Esophagus muscularis mucosa (tissue), 3 donors: ENCODE measurements around the gene DBNDD2.

ENCODE experiments used
- EP300 ChIP-seq: sonication (generic); formaldehyde crosslinking; IDR thresholded peaks from one replicate; pipeline ENCODE4 v1.6.1; 2017; ENCODE audit warnings: antibody characterized with exemption
- TF ChIP-seq, protein P1 (sequence below), 3 experiments: fragments of 200-600 bp in 2 of 3; fragments of 450-650 bp in 1 of 3; sonication (generic) in 2 of 3; IDR thresholded peaks; one replicate each; pipeline ENCODE4 v1.5.1; 2017 to 2019; ENCODE audit warnings: antibody characterized with exemption in 3 of 3, mild to moderate bottlenecking in 2 of 3, moderate library complexity in 1 of 3

GRCh38 chr20:45368221-45368980 is 39.7 kb upstream of the DBNDD2 start:
- TF ChIP-seq, protein P1, sequence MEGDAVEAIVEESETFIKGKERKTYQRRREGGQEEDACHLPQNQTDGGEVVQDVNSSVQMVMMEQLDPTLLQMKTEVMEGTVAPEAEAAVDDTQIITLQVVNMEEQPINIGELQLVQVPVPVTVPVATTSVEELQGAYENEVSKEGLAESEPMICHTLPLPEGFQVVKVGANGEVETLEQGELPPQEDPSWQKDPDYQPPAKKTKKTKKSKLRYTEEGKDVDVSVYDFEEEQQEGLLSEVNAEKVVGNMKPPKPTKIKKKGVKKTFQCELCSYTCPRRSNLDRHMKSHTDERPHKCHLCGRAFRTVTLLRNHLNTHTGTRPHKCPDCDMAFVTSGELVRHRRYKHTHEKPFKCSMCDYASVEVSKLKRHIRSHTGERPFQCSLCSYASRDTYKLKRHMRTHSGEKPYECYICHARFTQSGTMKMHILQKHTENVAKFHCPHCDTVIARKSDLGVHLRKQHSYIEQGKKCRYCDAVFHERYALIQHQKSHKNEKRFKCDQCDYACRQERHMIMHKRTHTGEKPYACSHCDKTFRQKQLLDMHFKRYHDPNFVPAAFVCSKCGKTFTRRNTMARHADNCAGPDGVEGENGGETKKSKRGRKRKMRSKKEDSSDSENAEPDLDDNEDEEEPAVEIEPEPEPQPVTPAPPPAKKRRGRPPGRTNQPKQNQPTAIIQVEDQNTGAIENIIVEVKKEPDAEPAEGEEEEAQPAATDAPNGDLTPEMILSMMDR (IDR thresholded peaks at IDR 0.05): no peak
- no peak for TF ChIP-seq EP300
